WTC11 (cell line): ENCODE data around the gene NTRK1.
A peak's percentile ranks its signal among the peaks of the same experiment; 100 is the strongest.

ENCODE experiments used
- CREB1 ChIP-seq: sonication (generic); formaldehyde crosslinking; IDR thresholded peaks from 2 replicates; pipeline ENCODE4 v1.8.0; 2023; ENCODE audit warnings: mild to moderate bottlenecking, missing genetic modification reagents
- RELA ChIP-seq: sonication (generic); formaldehyde crosslinking; IDR thresholded peaks from 2 replicates; pipeline ENCODE4 v1.8.1; 2022; ENCODE audit warnings: missing genetic modification reagents, mild to moderate bottlenecking, borderline replicate concordance
- SP1 ChIP-seq: sonication (generic); formaldehyde crosslinking; conservative IDR thresholded peaks from 2 replicates; pipeline ENCODE4 v1.8.1; 2022; ENCODE audit warnings: missing genetic modification reagents
- ZNF138 ChIP-seq: sonication (generic); formaldehyde crosslinking; conservative IDR thresholded peaks from 2 replicates; pipeline ENCODE4 v1.8.1; 2022; ENCODE audit warnings: mild to moderate bottlenecking, moderate library complexity, missing genetic modification reagents
- TF ChIP-seq, protein P1 (sequence below): fragments of 200-600 bp; IDR thresholded peaks from 2 replicates; pipeline ENCODE4 v1.8.0; 2022; ENCODE audit warnings: antibody characterized with exemption
- TF ChIP-seq, protein P2 (sequence below): sonication (generic); formaldehyde crosslinking; IDR thresholded peaks from 2 replicates; pipeline ENCODE4 v1.8.0; 2022; ENCODE audit warnings: mild to moderate bottlenecking, missing genetic modification reagents
- TF ChIP-seq, protein P3 (sequence below): sonication (generic); formaldehyde crosslinking; IDR thresholded peaks from 2 replicates; pipeline ENCODE4 v1.8.0; 2023; ENCODE audit warnings: missing genetic modification reagents
- TF ChIP-seq, protein P4 (sequence below): sonication (generic); formaldehyde crosslinking; IDR thresholded peaks from 2 replicates; pipeline ENCODE4 v1.8.0; 2022; ENCODE audit warnings: missing genetic modification reagents
- TF ChIP-seq, protein P5 (sequence below): sonication (generic); formaldehyde crosslinking; IDR thresholded peaks from 2 replicates; pipeline ENCODE4 v1.8.0; 2022; ENCODE audit warnings: mild to moderate bottlenecking, missing genetic modification reagents
- TF ChIP-seq, protein P6 (sequence below): fragments of 250-450 bp; sonication (Bioruptor Pico); IDR thresholded peaks from 2 replicates; pipeline ENCODE4 v1.9.0; 2021; ENCODE audit warnings: moderate library complexity, mild to moderate bottlenecking, inconsistent platforms, borderline replicate concordance

DNA sequence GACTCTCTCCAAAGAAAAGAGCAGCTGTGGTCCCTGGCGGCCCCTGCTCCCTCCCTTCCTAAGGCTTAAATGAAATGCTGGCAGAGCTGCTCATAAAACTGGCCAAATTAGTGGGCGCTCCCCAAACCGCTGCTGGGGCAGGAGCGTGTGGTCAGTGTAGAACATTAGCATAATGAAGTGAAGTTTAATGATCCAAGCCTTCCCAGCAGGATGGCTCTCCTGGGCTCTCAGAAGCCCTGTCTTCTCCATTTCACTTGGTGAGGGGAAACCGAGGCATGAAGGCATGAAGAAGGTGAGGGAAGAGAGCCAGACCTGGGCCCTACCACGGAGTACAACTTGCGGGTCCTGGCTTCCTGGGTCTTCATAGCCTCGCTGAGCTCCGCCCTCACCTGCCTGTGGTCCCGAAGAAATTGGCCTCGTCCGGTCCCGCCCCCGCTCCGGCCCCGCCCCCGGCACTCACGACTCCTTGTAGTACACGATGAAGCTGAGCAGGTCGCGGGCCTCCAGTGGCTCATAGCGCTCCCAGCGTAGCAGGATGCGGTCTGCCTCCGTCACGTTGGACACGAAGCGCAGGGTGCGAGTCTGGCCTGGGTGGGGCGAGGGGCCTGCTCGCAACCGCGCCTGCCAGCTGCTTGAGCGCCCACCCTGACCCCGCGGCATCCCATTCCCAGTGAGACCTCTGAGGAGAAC lies 12.1 kb upstream of the NTRK1 start:
- TF ChIP-seq, protein P1, sequence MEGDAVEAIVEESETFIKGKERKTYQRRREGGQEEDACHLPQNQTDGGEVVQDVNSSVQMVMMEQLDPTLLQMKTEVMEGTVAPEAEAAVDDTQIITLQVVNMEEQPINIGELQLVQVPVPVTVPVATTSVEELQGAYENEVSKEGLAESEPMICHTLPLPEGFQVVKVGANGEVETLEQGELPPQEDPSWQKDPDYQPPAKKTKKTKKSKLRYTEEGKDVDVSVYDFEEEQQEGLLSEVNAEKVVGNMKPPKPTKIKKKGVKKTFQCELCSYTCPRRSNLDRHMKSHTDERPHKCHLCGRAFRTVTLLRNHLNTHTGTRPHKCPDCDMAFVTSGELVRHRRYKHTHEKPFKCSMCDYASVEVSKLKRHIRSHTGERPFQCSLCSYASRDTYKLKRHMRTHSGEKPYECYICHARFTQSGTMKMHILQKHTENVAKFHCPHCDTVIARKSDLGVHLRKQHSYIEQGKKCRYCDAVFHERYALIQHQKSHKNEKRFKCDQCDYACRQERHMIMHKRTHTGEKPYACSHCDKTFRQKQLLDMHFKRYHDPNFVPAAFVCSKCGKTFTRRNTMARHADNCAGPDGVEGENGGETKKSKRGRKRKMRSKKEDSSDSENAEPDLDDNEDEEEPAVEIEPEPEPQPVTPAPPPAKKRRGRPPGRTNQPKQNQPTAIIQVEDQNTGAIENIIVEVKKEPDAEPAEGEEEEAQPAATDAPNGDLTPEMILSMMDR: no peak
- TF ChIP-seq, protein P2, sequence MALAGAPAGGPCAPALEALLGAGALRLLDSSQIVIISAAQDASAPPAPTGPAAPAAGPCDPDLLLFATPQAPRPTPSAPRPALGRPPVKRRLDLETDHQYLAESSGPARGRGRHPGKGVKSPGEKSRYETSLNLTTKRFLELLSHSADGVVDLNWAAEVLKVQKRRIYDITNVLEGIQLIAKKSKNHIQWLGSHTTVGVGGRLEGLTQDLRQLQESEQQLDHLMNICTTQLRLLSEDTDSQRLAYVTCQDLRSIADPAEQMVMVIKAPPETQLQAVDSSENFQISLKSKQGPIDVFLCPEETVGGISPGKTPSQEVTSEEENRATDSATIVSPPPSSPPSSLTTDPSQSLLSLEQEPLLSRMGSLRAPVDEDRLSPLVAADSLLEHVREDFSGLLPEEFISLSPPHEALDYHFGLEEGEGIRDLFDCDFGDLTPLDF: no peak
- TF ChIP-seq, protein P3, sequence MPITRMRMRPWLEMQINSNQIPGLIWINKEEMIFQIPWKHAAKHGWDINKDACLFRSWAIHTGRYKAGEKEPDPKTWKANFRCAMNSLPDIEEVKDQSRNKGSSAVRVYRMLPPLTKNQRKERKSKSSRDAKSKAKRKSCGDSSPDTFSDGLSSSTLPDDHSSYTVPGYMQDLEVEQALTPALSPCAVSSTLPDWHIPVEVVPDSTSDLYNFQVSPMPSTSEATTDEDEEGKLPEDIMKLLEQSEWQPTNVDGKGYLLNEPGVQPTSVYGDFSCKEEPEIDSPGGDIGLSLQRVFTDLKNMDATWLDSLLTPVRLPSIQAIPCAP: no peak
- TF ChIP-seq RELA (CRISPR knock-in tag): no peak
- TF ChIP-seq, protein P4, sequence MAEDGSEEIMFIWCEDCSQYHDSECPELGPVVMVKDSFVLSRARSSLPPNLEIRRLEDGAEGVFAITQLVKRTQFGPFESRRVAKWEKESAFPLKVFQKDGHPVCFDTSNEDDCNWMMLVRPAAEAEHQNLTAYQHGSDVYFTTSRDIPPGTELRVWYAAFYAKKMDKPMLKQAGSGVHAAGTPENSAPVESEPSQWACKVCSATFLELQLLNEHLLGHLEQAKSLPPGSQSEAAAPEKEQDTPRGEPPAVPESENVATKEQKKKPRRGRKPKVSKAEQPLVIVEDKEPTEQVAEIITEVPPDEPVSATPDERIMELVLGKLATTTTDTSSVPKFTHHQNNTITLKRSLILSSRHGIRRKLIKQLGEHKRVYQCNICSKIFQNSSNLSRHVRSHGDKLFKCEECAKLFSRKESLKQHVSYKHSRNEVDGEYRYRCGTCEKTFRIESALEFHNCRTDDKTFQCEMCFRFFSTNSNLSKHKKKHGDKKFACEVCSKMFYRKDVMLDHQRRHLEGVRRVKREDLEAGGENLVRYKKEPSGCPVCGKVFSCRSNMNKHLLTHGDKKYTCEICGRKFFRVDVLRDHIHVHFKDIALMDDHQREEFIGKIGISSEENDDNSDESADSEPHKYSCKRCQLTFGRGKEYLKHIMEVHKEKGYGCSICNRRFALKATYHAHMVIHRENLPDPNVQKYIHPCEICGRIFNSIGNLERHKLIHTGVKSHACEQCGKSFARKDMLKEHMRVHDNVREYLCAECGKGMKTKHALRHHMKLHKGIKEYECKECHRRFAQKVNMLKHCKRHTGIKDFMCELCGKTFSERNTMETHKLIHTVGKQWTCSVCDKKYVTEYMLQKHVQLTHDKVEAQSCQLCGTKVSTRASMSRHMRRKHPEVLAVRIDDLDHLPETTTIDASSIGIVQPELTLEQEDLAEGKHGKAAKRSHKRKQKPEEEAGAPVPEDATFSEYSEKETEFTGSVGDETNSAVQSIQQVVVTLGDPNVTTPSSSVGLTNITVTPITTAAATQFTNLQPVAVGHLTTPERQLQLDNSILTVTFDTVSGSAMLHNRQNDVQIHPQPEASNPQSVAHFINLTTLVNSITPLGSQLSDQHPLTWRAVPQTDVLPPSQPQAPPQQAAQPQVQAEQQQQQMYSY: no peak
- TF ChIP-seq ZNF138 (CRISPR knock-in tag): no peak
- TF ChIP-seq, protein P5, sequence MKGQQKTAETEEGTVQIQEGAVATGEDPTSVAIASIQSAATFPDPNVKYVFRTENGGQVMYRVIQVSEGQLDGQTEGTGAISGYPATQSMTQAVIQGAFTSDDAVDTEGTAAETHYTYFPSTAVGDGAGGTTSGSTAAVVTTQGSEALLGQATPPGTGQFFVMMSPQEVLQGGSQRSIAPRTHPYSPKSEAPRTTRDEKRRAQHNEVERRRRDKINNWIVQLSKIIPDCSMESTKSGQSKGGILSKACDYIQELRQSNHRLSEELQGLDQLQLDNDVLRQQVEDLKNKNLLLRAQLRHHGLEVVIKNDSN (CRISPR knock-in tag): no peak
- TF ChIP-seq CREB1: no peak
- TF ChIP-seq SP1 (CRISPR knock-in tag): peak; percentile 65
- TF ChIP-seq, protein P6, sequence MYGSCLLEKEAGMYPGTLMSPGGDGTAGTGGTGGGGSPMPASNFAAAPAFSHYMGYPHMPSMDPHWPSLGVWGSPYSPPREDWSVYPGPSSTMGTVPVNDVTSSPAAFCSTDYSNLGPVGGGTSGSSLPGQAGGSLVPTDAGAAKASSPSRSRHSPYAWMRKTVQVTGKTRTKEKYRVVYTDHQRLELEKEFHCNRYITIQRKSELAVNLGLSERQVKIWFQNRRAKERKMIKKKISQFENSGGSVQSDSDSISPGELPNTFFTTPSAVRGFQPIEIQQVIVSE: no peak
